Measurements from ENCODE around the gene KLC4.
A peak's percentile ranks its signal among the peaks of the same experiment; 100 is the strongest.

Gene KLC4

DNA sequence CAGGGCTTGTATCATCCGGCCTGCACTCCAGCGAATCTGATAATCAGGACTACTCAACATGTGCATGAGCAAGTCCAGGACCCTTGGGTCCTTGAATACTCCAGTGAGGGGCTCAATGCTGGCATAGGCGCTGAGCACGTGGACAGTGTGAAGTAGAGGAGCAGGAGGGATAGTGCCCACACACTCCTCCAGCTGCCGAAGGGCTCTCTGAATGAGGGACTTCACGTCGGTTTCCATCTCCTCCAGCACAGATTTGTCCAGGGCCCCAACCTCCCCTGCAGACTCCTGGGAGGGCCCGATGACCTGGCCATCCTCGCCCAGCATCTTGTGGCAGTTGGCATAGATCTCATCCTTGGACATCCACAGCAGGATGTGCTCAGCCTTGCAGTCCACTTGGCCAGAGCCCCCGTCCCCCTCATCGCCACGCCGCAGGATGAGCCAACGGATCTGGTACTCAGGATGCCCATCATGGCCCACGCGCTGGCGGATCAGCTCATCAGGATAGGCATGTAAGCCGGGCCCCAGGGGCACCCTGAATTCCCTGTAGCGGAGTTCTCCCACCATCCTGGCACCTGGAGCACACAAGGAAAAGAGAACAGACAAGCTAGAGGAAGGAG, 7.1 kb upstream of the KLC4 start:
- TF ChIP-seq, protein P1, sequence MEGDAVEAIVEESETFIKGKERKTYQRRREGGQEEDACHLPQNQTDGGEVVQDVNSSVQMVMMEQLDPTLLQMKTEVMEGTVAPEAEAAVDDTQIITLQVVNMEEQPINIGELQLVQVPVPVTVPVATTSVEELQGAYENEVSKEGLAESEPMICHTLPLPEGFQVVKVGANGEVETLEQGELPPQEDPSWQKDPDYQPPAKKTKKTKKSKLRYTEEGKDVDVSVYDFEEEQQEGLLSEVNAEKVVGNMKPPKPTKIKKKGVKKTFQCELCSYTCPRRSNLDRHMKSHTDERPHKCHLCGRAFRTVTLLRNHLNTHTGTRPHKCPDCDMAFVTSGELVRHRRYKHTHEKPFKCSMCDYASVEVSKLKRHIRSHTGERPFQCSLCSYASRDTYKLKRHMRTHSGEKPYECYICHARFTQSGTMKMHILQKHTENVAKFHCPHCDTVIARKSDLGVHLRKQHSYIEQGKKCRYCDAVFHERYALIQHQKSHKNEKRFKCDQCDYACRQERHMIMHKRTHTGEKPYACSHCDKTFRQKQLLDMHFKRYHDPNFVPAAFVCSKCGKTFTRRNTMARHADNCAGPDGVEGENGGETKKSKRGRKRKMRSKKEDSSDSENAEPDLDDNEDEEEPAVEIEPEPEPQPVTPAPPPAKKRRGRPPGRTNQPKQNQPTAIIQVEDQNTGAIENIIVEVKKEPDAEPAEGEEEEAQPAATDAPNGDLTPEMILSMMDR (IDR thresholded peaks at IDR 0.05; ENCODE audit: control extremely low read depth, extremely low read depth, low read depth, missing control alignments) = no peak
- DNase-seq (ENCODE audit: extremely low spot score) = no peak
- CTCF ChIA-PET = no interaction called here
- POLR2A ChIA-PET = no interaction called here

DNA sequence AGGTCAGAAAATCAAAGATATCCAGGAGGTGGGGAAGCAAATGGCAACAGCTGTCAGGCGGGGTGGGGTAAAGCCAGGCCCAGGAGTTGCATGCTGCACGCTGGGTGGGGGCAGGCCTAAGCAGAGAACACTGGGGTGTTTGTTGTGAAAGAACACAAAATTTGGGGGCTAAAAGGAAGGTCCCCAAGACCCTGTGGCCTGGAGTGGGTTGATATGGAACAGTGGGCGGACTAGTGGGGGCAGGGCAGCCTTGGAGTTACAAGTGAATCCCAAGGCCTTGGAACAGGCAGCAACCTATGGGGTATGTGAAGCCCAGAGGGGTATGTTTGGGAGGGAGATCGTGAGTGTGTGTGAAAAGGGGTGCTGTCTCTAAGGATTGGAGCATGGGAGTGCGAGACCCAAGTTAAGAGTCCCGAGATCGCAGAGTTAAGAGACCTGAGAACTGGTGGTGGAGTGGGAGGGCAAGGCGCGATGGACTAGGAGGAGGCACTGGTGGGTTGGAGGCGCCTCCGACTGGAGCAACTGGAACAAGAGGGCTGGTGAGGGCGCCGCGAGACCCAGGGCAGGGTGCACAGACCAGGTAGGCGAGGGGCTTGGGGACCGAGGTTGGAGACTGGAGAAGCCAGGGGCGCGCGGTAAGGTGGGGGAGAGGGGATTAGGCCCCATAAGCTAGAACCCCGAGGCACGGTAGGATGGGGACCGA, 6.4 kb upstream of the KLC4 start:
- TF ChIP-seq, protein P1 (IDR thresholded peaks at IDR 0.05; ENCODE audit: control extremely low read depth, extremely low read depth, low read depth, missing control alignments) = no peak
- ChIA-PET POLR2A (interaction anchor here (1.4 kb wide), 1 partner anchor 123 kb away, joined by 3 read pairs; no protein-coding TSS in a partner anchor), CTCF (interaction anchor here (1.0 to 1.3 kb wide), 3 partner anchors 9 to 43 kb away, joined by 3 read pairs; partner anchors contain the start of gene RRP36)
- peak; percentile 48 for DNase-seq (ENCODE audit: extremely low spot score)

DNA sequence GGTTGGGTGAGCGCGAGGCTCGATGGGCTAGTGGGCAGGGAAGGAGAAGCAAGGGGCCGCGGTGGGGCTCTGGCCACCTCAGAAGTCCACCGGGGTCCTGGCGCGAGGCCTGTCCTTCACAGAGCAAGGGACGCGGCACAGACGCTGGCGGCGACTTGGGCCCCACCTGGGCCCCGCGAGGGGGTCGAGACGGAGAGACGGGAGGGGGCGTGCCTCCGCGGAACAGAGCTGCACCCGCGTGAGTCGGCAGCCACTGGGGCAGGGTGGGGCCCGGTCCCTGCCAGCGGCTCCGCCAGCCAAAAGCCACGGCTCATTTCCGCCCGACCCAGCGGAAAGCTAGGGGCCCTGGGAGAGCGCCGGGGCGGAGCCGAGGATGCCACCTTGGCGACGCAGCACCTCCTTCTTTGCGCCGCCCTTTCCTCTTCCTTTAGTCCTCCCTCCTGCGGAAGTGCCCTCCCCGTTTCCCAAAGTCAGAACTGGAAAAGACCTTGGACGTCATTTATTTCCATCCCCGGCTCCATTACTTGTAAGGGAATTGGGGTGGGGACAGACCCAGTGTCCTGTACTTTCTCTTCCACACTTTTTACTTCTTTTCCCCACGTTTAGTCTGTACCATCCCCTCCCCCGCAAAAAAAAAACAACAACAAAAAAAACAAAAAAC, 5.8 kb upstream of the KLC4 start, which contains the start of gene CUL7:
TSS of gene CUL7 (minus strand) at position 307 of the 661 bp plus-strand sequence. CDS start 1,063 bp downstream, outside the sequence.
- TF ChIP-seq, protein P1 (IDR thresholded peaks at IDR 0.05; ENCODE audit: control extremely low read depth, extremely low read depth, low read depth, missing control alignments) = no peak
- CTCF ChIA-PET = interaction anchor here (1.0 to 1.3 kb wide), 3 partner anchors 10 to 43 kb away, joined by 3 read pairs; partner anchors contain the start of gene RRP36
- DNase-seq (ENCODE audit: extremely low spot score) = peak; percentile 96
- POLR2A ChIA-PET = interaction anchor here (1.4 kb wide), 1 partner anchor 124 kb away, joined by 3 read pairs; no protein-coding TSS in a partner anchor

DNA sequence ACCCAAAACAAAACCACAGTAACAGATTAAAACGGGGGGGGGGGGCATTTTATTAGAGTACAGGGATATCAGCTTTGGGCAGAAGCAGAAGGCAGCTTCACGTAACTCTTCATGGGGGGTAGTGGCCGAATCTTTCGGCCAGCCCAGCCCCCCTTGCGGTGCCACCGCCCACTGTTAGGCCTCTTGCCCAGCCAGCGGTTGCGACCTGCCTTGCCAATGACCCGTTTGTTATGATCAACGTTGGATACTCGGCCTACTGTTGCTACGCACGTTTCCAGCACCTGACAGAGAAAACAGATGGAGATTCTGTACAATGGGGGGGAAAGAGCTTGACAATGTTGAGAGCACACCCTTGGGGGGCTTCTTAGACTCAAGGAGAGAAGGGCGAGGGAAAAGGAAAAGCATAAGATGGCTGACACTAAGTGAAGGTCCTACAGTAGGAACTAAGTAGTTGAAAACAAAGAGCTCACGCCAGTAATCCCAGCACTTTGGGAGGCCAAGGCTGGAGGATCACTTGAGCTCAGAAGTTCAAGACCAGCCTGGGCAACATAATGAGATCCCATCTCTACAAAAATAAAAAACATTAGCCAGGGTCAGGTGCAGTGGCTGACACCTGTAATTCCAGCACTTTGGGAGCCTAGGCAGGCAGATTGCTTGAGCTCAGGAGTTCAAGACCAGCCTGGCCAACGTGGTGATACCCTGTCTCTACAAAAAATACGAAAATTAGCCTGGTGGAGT, 5.1 kb upstream of the KLC4 start:
- ChIA-PET POLR2A (interaction anchor here (0.6 to 1.4 kb wide), 2 partner anchors 59 to 124 kb away, joined by 3 to 5 read pairs; no protein-coding TSS in a partner anchor), CTCF (interaction anchor here (0.7 to 2.0 kb wide), 5 partner anchors 11 to 118 kb away, joined by 3 to 5 read pairs (median 3); partner anchors contain the start of gene RRP36)
- DNase-seq (ENCODE audit: extremely low spot score) = no peak
- TF ChIP-seq, protein P1 (IDR thresholded peaks at IDR 0.05; ENCODE audit: control extremely low read depth, extremely low read depth, low read depth, missing control alignments) = no peak

DNA sequence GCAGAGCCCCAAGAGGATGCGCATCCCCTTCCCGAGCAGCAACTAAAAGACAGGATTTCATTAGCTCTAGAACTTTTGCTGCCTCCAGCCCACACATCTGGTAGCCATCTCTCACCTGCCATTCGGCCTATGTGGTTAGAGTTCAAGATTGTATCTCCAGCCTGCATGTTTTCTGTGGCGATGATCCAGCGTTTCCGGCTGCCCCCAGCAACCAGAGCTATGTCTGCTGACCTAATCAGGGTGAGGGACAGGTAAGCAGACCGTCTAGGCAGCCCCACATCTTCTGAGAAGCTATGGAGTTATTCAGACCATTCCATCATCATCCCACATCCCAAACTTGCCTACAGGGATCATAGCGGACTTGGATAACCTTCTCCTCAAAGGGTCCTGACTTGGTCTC, 3.5 kb upstream of the KLC4 start:
- DNase-seq (ENCODE audit: extremely low spot score) = no peak
- ChIA-PET POLR2A (no interaction called here), CTCF (interaction anchor here (1.5 to 2.0 kb wide), 2 partner anchors 59 to 88 kb away, joined by 3 to 5 read pairs; no protein-coding TSS in a partner anchor)
- TF ChIP-seq, protein P1 (IDR thresholded peaks at IDR 0.05; ENCODE audit: control extremely low read depth, extremely low read depth, low read depth, missing control alignments) = no peak
